ENCODE data around the gene MKKS. TPM values are rescaled to one million over a fixed set of nuclear protein-coding genes. Genes with fewer than 3 reads are reported as not detected.

The MKKS gene
- total RNA-seq, 1 donor, result 7.6 TPM

DNA sequence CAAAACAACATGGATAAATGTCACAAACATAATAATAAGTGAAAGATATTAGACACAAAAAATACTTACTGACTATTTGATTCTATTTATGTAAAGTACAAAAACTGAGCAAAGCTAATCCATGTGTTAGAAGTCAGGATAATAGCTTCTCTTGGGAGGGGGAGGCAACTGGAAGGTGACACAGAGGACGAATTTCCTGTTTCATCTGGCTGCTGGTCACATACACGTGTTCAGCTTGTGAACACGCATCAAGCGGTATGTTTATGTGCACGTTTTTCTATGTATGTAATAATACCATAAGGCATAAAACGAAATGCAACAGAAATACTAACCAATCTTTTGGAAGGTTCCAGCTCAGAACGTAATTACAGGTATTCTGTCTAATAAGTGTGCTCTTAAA, 54.3 kb downstream of the MKKS start:
- no peak overlapping the region for H2AFZ ChIP-seq (ENCODE audit: low read length)
- no peak overlapping the region for H3K27ac ChIP-seq (ENCODE audit: low read depth, low read length)
- H3K9me3 ChIP-seq (ENCODE audit: low read depth, low read length), result no peaks in the 10 kb centered on the region
- no peak overlapping the region for H3K4me3 ChIP-seq (ENCODE audit: insufficient read depth, low read length)
- no peaks in the 10 kb centered on the region for H4K20me1 ChIP-seq (ENCODE audit: insufficient read depth, low read length)
- no peaks in the 10 kb centered on the region for H3K79me2 ChIP-seq (ENCODE audit: insufficient read depth, low read length)
- no peaks in the 10 kb centered on the region for H3K27me3 ChIP-seq (ENCODE audit: insufficient read depth, low read length)
- no peak overlapping the region for H3K4me2 ChIP-seq (ENCODE audit: insufficient read depth, low read length)
- H3K36me3 ChIP-seq (ENCODE audit: insufficient read depth, low read length), result no peaks in the 10 kb centered on the region
- peaks cover 11% of the 10 kb centered on the region for H3K4me1 ChIP-seq (ENCODE audit: insufficient read depth, low read length)
- no peak for DNase-seq (ENCODE audit: insufficient read length, low spot score, missing footprints)
- TF ChIP-seq, protein P1, sequence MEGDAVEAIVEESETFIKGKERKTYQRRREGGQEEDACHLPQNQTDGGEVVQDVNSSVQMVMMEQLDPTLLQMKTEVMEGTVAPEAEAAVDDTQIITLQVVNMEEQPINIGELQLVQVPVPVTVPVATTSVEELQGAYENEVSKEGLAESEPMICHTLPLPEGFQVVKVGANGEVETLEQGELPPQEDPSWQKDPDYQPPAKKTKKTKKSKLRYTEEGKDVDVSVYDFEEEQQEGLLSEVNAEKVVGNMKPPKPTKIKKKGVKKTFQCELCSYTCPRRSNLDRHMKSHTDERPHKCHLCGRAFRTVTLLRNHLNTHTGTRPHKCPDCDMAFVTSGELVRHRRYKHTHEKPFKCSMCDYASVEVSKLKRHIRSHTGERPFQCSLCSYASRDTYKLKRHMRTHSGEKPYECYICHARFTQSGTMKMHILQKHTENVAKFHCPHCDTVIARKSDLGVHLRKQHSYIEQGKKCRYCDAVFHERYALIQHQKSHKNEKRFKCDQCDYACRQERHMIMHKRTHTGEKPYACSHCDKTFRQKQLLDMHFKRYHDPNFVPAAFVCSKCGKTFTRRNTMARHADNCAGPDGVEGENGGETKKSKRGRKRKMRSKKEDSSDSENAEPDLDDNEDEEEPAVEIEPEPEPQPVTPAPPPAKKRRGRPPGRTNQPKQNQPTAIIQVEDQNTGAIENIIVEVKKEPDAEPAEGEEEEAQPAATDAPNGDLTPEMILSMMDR (IDR thresholded peaks at IDR 0.05; ENCODE audit: extremely low read depth, low read depth, low read length), result no peak

GRCh38 chr20:10376270-10377075, 57.5 kb downstream of the MKKS start:
- H3K27ac ChIP-seq (ENCODE audit: low read depth, low read length), result peak overlapping the region; percentile 38
- no peak overlapping the region for H3K4me3 ChIP-seq (ENCODE audit: insufficient read depth, low read length)
- H2AFZ ChIP-seq (ENCODE audit: low read length), result no peak overlapping the region
- H3K4me1 ChIP-seq (ENCODE audit: insufficient read depth, low read length), result peaks cover 11% of the 10 kb centered on the region
- no peaks in the 10 kb centered on the region for H3K27me3 ChIP-seq (ENCODE audit: insufficient read depth, low read length)
- H3K36me3 ChIP-seq (ENCODE audit: insufficient read depth, low read length), result no peaks in the 10 kb centered on the region
- H4K20me1 ChIP-seq (ENCODE audit: insufficient read depth, low read length), result no peaks in the 10 kb centered on the region
- TF ChIP-seq, protein P1 (IDR thresholded peaks at IDR 0.05; ENCODE audit: extremely low read depth, low read depth, low read length), result no peak
- no peaks in the 10 kb centered on the region for H3K9me3 ChIP-seq (ENCODE audit: low read depth, low read length)
- H3K79me2 ChIP-seq (ENCODE audit: insufficient read depth, low read length), result no peaks in the 10 kb centered on the region
- peak; percentile 15 for DNase-seq (ENCODE audit: insufficient read length, low spot score, missing footprints)
- H3K4me2 ChIP-seq (ENCODE audit: insufficient read depth, low read length), result peak overlapping the region; percentile 34

GRCh38 chr20:10375191-10375590, 58.8 kb downstream of the MKKS start:
- no peak for DNase-seq (ENCODE audit: insufficient read length, low spot score, missing footprints)
- Histone ChIP-seq H3K36me3 (ENCODE audit: insufficient read depth, low read length) (no peaks in the 10 kb centered on the region), H2AFZ (ENCODE audit: low read length) (no peak overlapping the region), H3K79me2 (ENCODE audit: insufficient read depth, low read length) (no peaks in the 10 kb centered on the region), H3K27me3 (ENCODE audit: insufficient read depth, low read length) (no peaks in the 10 kb centered on the region), H3K9me3 (ENCODE audit: low read depth, low read length) (no peaks in the 10 kb centered on the region), H3K4me1 (ENCODE audit: insufficient read depth, low read length) (peaks cover 17% of the 10 kb centered on the region), H3K27ac (ENCODE audit: low read depth, low read length) (no peak overlapping the region), H4K20me1 (ENCODE audit: insufficient read depth, low read length) (no peaks in the 10 kb centered on the region), H3K4me3 (ENCODE audit: insufficient read depth, low read length) (no peak overlapping the region), H3K4me2 (ENCODE audit: insufficient read depth, low read length) (no peak overlapping the region)
- TF ChIP-seq, protein P1 (IDR thresholded peaks at IDR 0.05; ENCODE audit: extremely low read depth, low read depth, low read length), result no peak

DNA sequence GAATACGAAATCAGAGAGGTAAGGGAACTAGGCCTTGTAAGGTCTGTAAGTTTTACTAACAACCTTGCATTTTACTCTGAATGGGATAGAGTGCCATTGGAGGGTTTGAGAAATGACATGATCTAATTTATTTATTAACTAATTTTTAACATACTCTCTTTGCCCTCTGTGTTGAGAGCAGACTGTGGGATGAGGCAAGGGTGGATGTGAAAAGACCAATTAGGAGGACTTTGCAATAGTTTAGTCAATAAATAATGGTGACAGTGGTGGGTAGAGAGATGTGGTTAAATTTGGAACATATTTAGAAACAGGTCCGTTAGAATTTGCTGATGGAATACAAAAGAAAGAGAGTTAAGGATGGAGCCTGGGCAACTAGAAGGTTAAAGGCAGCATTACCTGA, 60.0 kb downstream of the MKKS start:
- H2AFZ ChIP-seq (ENCODE audit: low read length), result peak overlapping the region; percentile 6
- TF ChIP-seq, protein P1 (IDR thresholded peaks at IDR 0.05; ENCODE audit: extremely low read depth, low read depth, low read length), result no peak
- peaks cover 28% of the 10 kb centered on the region for H3K4me1 ChIP-seq (ENCODE audit: insufficient read depth, low read length)
- DNase-seq (ENCODE audit: insufficient read length, low spot score, missing footprints), result no peak
- H3K36me3 ChIP-seq (ENCODE audit: insufficient read depth, low read length), result no peaks in the 10 kb centered on the region
- no peaks in the 10 kb centered on the region for H3K9me3 ChIP-seq (ENCODE audit: low read depth, low read length)
- H3K27ac ChIP-seq (ENCODE audit: low read depth, low read length), result no peak overlapping the region
- H3K4me2 ChIP-seq (ENCODE audit: insufficient read depth, low read length), result no peak overlapping the region
- no peaks in the 10 kb centered on the region for H4K20me1 ChIP-seq (ENCODE audit: insufficient read depth, low read length)
- H3K79me2 ChIP-seq (ENCODE audit: insufficient read depth, low read length), result no peaks in the 10 kb centered on the region
- H3K27me3 ChIP-seq (ENCODE audit: insufficient read depth, low read length), result no peaks in the 10 kb centered on the region
- no peak overlapping the region for H3K4me3 ChIP-seq (ENCODE audit: insufficient read depth, low read length)

Data from osteoblast (primary cell).